ENCODE measurements around the gene UHRF2.
"Not testable (repeated sequence)": the region's sequence is repeated elsewhere in the genome, so short reads cannot be mapped to it uniquely, and the experiment has no call there.

UHRF2 gene

GRCh38 chr9:6418764-6419163 lies 5.8 kb downstream of the UHRF2 start:
- H3K4me3 ChIP-seq (ENCODE audit: low read length) = no peak overlapping the region
- DNase-seq (ENCODE audit: low read depth, low spot score) = no peak

- no peak overlapping the region for H3K4me3 ChIP-seq (ENCODE audit: low read length)
- no peak for DNase-seq (ENCODE audit: low read depth, low spot score)
Observed at GRCh38 chr9:6424940-6425339, 11.9 kb downstream of the UHRF2 start.

DNA sequence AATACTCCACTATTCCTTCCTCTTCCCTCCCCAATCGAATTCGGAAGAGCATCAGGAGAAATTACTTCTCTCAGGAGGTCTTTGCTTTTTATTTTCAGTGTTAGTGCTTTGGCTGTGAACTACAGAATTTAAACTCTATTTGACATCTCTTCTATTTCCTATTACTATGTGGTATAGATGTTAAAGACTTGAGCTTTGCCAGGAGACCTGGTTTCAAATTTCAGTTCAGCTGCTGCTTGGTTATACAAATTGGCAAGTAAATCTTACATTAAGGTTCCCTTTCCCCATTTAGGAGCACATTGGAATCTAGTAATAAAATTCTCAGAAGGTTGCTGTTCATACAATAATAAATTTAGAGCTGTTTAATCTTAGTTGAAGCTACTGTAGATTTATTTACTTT lies 13.1 kb downstream of the UHRF2 start:
- no peak overlapping the region for H3K4me3 ChIP-seq (ENCODE audit: low read length)
- no peak for DNase-seq (ENCODE audit: low read depth, low spot score)

DNA sequence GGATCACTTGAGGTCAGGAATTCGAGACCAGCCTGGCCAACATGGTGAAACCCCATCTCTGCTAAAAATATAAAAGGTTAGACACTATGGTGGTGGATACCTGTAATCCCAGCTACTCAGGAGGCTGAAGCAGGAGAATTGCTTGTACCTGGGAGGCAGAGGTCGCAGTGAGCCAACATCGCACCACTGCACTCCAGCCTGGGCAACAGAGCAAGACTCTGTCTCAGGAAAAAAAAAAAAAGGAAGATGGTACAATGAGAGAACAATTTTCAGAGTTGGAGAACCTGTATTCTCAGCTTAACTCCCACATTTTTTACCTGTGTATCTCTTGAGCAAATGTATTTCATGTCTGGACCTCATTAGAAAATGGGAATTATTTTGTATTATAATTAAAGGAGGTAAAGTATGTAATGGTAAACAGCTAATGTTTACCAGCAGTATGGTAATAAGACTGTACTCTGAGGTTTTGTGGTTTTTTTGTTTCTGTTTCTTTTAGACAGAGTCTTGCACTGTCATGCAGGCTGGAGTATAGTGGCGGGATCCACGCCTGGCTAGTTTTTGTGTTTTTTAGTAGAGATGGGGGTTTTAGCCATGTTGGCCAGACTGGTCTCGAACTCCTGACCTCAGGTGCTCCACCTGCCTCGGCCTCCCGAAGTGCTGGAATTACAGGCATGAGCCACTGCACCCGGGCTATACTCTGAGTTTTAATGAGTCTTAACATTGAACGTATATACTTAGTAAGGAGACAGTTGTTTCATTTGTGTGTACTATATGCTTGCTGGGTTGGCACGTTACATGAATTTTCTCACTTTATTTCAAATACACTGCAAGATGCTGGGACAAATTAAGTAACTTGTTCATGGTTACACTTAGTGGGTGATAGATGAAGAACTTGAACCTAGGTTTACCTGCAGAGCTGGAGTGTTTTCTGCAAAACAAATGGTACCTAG lies 16.2 kb downstream of the UHRF2 start:
- H3K4me3 ChIP-seq (ENCODE audit: low read length) = no peak overlapping the region
- no peak for DNase-seq (ENCODE audit: low read depth, low spot score)

DNA sequence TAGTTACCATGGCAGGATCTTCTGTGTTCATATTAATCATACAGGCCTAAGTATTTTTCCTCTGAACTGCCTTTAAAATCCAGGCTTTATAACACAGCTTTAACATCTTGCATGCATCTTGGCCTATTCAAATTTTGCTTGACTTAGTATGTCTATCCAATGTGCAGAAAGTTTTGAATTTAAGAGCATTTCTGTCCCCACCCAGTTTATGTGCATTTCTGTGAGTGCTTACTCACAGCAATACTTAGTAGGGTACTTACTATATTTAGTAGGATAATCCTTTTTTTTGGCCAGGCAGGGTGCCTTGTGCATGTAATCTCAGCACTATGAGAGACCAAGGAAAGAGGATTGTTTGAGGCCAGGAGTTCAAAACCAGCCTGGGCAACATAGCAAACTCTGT lies 18.0 kb downstream of the UHRF2 start:
- DNase-seq (ENCODE audit: low read depth, low spot score) = no peak

GRCh38 chr9:6433410-6433809 lies 20.4 kb downstream of the UHRF2 start:
- no peak for DNase-seq (ENCODE audit: low read depth, low spot score)
- H3K4me3 ChIP-seq (ENCODE audit: low read length) = no peak overlapping the region

More for the DNA sequence above, 18.0 kb downstream of the UHRF2 start:
- H3K4me3 ChIP-seq (ENCODE audit: low read length) = no peak overlapping the region

- no peak overlapping the region for H3K4me3 ChIP-seq (ENCODE audit: low read length)
- DNase-seq (ENCODE audit: low read depth, low spot score) = no peak
Observed at GRCh38 chr9:6439051-6439703, 26.2 kb downstream of the UHRF2 start.

DNA sequence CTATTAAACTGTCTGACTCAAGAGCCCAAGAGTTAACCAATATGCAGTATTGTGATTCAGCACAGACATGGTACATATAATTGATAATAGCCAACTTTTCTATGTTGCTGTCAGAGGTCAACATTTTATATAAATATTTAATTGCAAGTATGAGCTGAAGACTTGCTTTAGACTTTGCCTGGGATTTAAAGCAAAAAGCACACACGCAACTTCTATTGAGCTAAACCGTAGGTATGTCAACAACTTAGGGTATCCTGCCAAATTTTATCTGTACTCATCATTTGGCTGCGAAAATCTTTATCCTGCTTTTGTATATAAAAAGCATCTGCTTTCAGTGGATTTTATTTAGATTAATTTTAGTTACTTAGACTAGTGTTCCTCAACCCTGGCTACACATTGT lies 27.4 kb downstream of the UHRF2 start:
- no peak for DNase-seq (ENCODE audit: low read depth, low spot score)
- H3K4me3 ChIP-seq (ENCODE audit: low read length) = no peak overlapping the region

- H3K4me3 ChIP-seq (ENCODE audit: low read length) = no peak overlapping the region
- no peak for DNase-seq (ENCODE audit: low read depth, low spot score)
Observed at GRCh38 chr9:6441269-6441668, 28.3 kb downstream of the UHRF2 start.

DNA sequence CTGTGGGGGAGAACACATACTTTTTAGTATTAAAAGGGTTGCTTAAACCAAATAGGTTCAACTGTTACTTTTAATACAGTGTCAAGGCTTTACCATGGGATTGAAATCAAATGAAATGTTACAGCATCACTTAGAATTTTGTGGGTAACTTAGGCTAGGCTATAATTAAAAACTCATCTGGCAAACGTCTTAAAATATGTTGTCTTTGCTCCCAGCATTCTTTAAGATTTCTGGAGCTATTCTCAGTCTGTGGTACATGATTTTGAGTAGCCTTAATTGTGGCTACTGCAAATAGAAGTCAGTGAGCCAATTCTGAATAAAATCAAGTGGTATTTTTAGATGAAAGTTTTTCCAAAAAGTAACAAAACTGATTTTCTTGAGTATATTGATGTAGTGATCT lies 30.7 kb downstream of the UHRF2 start:
- DNase-seq (ENCODE audit: low read depth, low spot score) = no peak
- H3K4me3 ChIP-seq (ENCODE audit: low read length) = no peak overlapping the region

GRCh38 chr9:6444128-6444527 lies 31.1 kb downstream of the UHRF2 start:
- no peak overlapping the region for H3K4me3 ChIP-seq (ENCODE audit: low read length)
- no peak for DNase-seq (ENCODE audit: low read depth, low spot score)

GRCh38 chr9:6449086-6449485 lies 36.1 kb downstream of the UHRF2 start:
- no peak for DNase-seq (ENCODE audit: low read depth, low spot score)
- no peak overlapping the region for H3K4me3 ChIP-seq (ENCODE audit: low read length)

- H3K4me3 ChIP-seq (ENCODE audit: low read length) = no peak overlapping the region
- DNase-seq (ENCODE audit: low read depth, low spot score) = no peak
Observed at GRCh38 chr9:6449645-6450044, 36.6 kb downstream of the UHRF2 start.

DNA sequence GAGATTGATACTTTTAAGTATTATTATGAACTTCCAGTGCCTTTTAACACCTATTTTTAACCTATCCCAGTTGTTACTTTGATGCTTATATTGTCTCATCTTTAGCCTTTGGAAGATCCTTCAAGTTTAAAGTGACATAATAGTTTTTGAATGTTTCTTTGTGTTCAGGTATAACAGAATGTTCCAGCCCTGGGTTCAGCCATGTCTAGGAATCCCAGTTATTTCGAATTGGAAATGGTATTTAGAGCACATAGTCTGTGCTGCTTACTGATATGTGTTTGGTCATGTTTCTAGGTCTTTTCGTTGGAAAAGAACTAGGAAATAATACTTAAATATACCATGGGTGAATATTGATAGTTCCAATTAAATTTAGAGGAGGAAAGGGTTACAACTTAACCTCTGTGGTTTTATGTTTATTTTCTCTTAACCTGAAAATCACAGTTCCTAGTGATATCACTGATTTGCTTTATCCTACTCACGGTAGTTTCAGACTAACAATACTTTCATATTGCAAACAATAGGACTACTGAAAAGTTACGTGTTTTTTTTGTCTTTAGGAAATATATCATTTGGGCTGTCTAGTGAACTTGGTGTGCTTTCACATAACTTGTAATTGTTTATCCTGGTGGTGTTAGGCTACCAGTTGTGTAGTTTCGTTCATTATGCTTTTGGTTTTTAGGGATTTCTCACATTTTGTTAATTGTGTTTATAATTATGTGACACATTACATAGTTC lies 37.8 kb downstream of the UHRF2 start:
- DNase-seq (ENCODE audit: low read depth, low spot score) = no peak
- H3K4me3 ChIP-seq (ENCODE audit: low read length) = no peak overlapping the region

GRCh38 chr9:6455292-6455691 lies 42.3 kb downstream of the UHRF2 start:
- not testable (repeated sequence) for H3K4me3 ChIP-seq (ENCODE audit: low read length); DNase-seq (ENCODE audit: low read depth, low spot score)

- not testable (repeated sequence) for DNase-seq (ENCODE audit: low read depth, low spot score); H3K4me3 ChIP-seq (ENCODE audit: low read length)
Observed at GRCh38 chr9:6458704-6459103, 45.7 kb downstream of the UHRF2 start.

DNA sequence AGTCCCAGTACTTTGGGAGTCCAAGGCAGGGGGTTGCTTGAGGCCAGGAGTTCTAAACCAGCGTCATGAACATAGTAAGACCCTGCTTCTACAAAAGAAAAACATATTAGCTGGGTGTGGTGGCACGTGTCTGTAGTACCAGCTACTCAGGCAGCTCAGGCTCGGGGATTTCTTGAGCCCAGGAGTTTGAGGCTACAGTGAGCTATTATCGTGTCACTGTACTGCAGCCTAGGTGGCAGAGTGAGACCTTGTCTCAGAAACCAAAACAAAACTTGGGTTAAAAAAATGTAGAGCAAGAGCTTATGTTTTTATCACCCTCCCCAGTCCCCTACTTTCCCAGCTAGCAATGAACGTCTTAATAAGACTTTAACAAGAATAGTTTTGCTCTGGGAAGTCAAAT lies 46.7 kb downstream of the UHRF2 start:
- no peak for DNase-seq (ENCODE audit: low read depth, low spot score)

DNA sequence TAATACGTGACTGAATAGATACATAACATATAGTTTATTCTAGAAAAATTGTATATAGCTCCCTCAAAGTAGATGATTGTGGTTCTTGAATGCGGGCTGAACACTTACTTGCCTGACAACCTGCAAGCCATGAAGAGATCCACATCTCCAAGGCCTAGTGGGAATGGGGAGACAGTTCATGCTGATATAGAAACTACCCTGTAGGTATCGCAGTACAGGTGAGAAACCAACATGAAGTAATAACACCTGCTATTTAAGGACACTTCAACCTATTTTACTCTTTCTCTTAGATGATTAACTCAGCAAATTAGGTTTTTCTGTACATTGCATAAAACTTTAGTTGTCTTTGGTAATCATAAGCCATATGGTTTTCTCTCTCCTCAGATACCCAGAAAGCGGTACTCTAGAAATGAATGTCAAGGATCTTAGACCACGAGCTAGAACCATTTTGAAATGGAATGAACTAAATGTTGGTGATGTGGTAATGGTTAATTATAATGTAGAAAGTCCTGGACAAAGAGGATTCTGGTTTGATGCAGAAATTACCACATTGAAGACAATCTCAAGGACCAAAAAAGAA lies 47.3 kb downstream of the UHRF2 start:
- DNase-seq (ENCODE audit: low read depth, low spot score) = no peak
- no peak overlapping the region for H3K4me3 ChIP-seq (ENCODE audit: low read length)

More for the DNA sequence above, 46.7 kb downstream of the UHRF2 start:
- no peak overlapping the region for H3K4me3 ChIP-seq (ENCODE audit: low read length)

DNA sequence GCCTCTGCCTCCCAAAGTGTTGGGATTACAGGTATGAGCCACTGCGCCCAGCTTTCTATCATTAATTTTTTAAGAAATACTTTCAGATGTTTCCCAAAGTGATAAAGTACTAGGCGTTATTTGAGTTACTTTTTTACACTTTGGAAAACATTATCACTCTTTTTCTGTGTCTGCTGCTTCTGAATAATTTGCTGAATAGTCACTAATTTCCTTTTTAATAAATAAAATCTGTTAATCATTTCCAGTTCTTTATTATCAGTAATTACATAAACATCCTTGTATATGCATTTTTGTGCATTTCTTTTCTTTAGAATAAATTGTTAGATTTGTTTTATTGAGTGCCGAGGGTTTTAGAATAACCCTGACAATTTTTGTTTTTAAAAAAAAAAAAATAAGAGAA lies 48.6 kb downstream of the UHRF2 start:
- DNase-seq (ENCODE audit: low read depth, low spot score) = no peak
- H3K4me3 ChIP-seq (ENCODE audit: low read length) = no peak overlapping the region

Measured in Jurkat, Clone E6-1 (cell line).